Subcutaneous adipose tissue (tissue), 4 donors: ENCODE results near the gene AMIGO1. TPM values are rescaled to one million over a fixed set of nuclear protein-coding genes. Genes with fewer than 3 reads are reported as not detected.

ENCODE experiments used
- CTCF ChIP-seq: fragments of 450-650 bp; IDR thresholded peaks from one replicate; pipeline ENCODE4 v1.5.1; 2016; ENCODE audit warnings: low read depth, mild to moderate bottlenecking, control low read depth, antibody characterized with exemption, moderate library complexity
- total RNA-seq, 4 donors: library from RNA; depleted of rRNA; stranded (reverse); fragments of >200 nt; gene quantifications; one replicate each; pipeline ENCODE4 v1.1.0, GENCODE V29; 2016

The AMIGO1 gene
- total RNA-seq, 4 donors from 2014 or later, result 2.6 to 5.4 (median 3.4) TPM

GRCh38 chr1:109537450-109538178 is 28.1 kb upstream of the AMIGO1 start:
- TF ChIP-seq CTCF, result no peak

GRCh38 chr1:109535971-109536491 is 26.5 kb upstream of the AMIGO1 start:
- TF ChIP-seq CTCF, result no peak

- no peak for TF ChIP-seq CTCF
These were observed 26.0 kb upstream of the AMIGO1 start for GRCh38 chr1:109535481-109535880.

GRCh38 chr1:109534307-109534858 is 24.9 kb upstream of the AMIGO1 start:
- TF ChIP-seq CTCF, result no peak

- no peak for TF ChIP-seq CTCF
These were observed 23.0 kb upstream of the AMIGO1 start for GRCh38 chr1:109532365-109533136.

- TF ChIP-seq CTCF, result no peak
These were observed 22.4 kb upstream of the AMIGO1 start for GRCh38 chr1:109531826-109532364.

GRCh38 chr1:109531380-109531779 is 21.9 kb upstream of the AMIGO1 start:
- no peak for TF ChIP-seq CTCF
